A549 (cell line): Measurements from ENCODE around the gene SORCS2.

Experiments used
- ESRRA ChIP-seq: fragments of 150-350 bp; IDR thresholded peaks from 2 replicates; pipeline ENCODE4 v1.6.1; 2014; ENCODE audit warnings: mild to moderate bottlenecking, low read length, borderline replicate concordance
- JUNB ChIP-seq: fragments of >200 bp; sonication (Bioruptor Twin); formaldehyde crosslinking; IDR thresholded peaks from 2 replicates; pipeline ENCODE4 v1.6.1; 2016
- NR3C1 ChIP-seq: fragments of >200 bp; sonication (Bioruptor Twin); formaldehyde crosslinking; IDR thresholded peaks from 3 replicates; pipeline ENCODE4 v1.6.1; 2017
- SMC3 ChIP-seq: fragments of >200 bp; sonication (Bioruptor Twin); formaldehyde crosslinking; IDR thresholded peaks from 3 replicates; pipeline ENCODE4 v1.6.1; 2018; ENCODE audit warnings: inconsistent platforms
- TF ChIP-seq, protein P1 (sequence below): fragments of >200 bp; sonication (Bioruptor Twin); formaldehyde crosslinking; IDR thresholded peaks from 3 replicates; pipeline ENCODE4 v1.5.1; 2016

DNA sequence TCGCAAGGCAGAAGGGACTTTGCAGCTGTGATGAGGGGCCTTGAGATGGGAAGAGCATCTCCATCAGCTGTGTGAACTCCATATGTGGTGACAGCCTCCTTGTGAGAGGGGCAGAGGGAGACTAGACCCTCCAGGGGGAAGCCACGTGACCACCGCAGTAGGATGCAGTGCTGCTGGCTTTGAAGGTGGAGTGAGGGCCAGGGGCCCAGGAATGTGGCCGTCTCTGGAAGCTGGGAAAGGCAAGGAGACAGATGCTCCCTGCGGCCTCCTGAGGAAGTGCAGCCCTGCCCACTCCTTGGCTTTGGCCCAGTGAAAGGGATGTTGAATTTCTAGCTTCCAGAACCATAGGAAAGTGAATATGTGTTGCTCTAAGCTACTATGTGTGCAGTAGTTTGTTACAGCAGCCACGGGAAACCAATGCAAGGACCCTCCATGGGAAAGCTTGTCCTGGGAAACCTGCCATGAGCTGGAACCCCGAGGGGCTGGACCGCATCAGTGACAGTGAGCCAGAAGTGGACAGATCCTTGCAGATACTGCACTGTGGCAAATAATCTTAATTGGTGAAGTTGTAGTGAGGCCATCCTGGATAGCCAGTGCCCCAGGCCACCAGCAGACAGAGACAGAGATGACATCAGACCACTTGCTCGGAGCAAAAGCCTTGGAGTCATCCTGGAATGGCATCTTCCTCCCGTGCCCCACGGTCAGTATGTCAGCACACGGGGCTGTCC lies 35.4 kb upstream of the SORCS2 start:
- no peak for TF ChIP-seq SMC3
- no peak for TF ChIP-seq ESRRA
- TF ChIP-seq, protein P1, sequence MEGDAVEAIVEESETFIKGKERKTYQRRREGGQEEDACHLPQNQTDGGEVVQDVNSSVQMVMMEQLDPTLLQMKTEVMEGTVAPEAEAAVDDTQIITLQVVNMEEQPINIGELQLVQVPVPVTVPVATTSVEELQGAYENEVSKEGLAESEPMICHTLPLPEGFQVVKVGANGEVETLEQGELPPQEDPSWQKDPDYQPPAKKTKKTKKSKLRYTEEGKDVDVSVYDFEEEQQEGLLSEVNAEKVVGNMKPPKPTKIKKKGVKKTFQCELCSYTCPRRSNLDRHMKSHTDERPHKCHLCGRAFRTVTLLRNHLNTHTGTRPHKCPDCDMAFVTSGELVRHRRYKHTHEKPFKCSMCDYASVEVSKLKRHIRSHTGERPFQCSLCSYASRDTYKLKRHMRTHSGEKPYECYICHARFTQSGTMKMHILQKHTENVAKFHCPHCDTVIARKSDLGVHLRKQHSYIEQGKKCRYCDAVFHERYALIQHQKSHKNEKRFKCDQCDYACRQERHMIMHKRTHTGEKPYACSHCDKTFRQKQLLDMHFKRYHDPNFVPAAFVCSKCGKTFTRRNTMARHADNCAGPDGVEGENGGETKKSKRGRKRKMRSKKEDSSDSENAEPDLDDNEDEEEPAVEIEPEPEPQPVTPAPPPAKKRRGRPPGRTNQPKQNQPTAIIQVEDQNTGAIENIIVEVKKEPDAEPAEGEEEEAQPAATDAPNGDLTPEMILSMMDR = 0 out of 3 replicates have a peak, but pooled peaks have one; percentile 8
- no peak for TF ChIP-seq JUNB
- TF ChIP-seq NR3C1 = no peak
